HG02938 (cell line): ENCODE data around the gene HTRA3.

Experiments used
- ATAC-seq: cut with Tn5 transposase; IDR thresholded peaks from one replicate; pipeline ENCODE4 v1.9.1; 2021; ENCODE audit warnings: mild to moderate bottlenecking, moderate library complexity; ENCODE audit not compliant: unreplicated experiment

The HTRA3 gene

GRCh38 chr4:8245884-8246833, 23.4 kb upstream of the HTRA3 start:
- ATAC-seq, result no peak

- no peak for ATAC-seq
Observed at GRCh38 chr4:8247047-8247930, 22.3 kb upstream of the HTRA3 start.

DNA sequence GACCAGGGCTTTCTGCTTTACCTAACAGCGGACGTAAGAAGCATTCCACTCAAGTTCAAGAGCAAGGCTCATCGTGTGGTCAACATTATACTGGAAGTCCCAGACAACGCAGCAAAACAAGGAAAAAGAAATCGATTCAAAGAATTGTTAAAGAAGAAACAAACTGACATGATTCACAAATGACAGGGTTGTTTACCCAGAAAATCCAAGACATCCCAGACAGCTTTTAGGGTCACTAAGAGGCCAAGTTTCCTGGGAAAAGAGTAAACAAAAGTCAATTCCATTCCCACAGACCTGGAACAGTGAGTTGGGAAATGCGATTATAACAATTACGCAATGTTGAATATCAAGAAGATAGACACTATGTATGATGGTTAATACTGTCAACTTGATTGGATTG, 21.5 kb upstream of the HTRA3 start:
- no peak for ATAC-seq

DNA sequence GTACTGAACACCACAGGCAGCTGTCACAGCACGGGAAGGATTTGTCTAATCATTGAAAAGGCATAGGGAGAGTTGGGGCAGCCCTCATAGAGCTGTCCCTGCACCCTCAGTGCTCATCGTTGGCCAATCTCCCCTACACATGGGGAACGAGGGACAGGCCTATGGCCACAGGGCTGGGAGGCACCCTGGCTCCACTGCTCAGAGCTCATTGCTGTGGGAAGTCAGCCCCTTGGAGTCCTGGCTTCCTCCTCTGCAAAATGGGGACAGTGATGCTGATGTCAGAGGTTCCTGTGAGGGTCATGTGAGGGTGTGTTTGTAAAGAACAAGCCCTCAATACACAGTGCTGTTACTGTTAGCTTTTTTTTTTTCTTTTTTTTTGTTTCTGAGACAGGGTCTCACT, 19.3 kb upstream of the HTRA3 start:
- ATAC-seq, result no peak

- no peak for ATAC-seq
Observed at GRCh38 chr4:8250637-8251036, 18.9 kb upstream of the HTRA3 start.

GRCh38 chr4:8251110-8251883, 18.3 kb upstream of the HTRA3 start:
- ATAC-seq, result no peak

DNA sequence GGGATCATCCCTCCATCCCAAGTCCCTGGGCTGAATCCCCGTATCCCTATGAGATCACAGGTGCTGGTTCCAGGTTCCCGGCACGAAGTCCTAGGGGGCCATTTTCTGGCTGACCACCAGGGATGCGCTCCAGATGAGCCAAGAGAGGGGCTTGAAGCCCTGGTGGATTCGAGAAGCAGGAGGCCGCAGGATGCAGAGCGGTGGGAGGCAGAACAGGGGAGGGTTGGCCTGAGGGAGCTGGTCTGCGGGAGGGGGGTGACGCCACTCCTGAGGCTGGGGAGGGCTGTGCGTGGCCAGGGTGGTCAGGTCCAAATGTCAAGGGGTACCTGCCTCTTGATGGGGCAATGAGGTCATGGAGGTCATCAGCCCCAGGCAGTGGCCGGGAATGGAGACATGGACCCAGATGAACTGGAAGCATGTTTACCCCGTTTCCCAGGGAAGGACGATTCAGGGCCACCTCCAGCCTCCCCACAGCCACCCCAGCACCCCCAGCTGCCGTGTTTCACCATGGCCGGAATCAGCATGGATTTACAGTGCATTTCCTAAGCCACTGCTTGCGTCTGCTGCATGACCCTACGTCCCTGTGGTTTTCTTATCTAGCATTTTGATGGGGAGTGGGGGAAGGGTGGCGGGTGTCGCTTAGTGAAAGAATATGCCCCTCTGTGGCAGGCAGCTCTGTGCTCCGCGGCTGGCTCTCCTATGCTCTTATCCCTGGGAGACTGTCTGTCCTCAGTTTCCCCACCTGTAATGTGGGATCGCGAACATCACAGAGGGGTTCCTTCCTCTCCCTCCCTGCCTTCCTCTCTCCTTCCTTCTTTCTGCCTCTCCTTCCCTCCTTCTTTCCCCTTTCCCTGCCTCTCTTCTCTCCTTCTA, 17.0 kb upstream of the HTRA3 start:
- ATAC-seq, result no peak

DNA sequence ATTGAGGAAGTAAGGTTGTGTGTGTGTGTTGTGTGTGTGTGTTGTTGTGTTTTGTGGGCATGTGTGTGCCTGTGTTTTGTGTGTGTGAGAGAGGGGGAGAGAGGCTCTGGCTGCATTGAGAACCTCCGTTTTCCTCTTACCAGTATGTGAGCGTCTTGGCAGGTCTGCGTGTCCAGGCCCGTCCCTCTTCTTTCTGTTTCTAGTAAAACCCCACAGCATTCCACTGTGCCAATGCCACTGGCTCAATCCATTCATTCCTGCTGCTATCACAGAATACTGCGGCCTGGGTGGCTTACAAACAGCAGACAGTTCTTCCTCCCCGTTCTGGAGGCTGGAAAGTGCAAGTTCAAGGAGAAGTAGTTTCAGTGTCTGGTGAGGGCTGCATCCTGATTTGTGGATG, 15.5 kb upstream of the HTRA3 start:
- no peak for ATAC-seq

DNA sequence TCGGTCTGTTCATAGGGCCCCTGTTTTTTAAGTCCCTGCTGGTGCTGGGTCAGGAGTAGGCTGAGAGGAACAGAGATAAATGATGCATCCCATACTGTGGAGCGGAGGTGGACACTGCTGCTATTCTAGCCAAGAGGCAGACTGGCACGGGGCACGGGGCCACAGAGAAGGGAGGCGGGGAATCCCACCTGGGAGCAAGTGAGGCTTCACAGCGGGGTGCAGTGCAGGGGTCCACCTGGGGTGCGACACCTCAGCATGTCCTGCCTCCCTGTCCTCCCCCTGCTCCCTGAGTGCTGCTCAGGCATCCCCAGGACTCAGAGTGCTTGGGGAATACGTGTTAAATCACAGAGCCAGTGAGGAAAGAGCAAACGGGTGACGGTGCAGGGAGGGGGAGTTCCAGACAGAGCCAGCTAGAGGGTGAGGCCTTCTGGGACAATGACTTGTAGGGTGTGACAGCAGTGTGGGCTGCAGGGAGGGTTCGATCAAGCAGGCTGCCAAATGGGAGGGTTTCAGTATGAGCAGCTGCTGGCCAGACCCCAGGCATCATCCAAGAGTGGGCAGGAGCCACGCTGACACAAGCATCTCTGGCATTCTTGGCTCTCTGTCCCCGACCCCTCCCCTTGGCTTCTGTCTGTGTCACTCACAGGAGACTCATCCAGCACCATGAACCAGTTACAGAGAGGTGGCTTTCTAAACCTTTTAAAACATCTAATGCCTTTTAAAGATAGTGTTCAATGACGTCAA, 13.7 kb upstream of the HTRA3 start:
- ATAC-seq, result no peak

DNA sequence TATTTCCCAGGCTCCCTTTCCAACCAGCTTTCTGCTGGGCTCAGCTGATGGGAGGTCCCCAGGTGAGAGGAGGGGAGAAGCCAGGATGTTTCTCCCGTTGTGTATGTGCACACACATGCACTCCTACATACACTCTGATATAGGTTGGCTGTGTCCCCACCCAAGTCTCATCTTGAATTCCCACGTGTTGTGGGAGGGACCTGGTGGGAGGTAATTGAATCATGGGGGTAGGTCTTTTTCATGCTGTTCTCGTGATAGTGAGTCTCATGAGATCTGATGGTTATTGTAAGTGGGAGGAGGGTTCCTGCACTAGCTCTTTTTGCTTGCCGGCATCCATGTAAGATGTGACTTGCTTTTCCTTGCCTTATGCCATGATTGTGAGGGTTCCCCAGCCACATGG, 11.7 kb upstream of the HTRA3 start:
- ATAC-seq, result no peak

DNA sequence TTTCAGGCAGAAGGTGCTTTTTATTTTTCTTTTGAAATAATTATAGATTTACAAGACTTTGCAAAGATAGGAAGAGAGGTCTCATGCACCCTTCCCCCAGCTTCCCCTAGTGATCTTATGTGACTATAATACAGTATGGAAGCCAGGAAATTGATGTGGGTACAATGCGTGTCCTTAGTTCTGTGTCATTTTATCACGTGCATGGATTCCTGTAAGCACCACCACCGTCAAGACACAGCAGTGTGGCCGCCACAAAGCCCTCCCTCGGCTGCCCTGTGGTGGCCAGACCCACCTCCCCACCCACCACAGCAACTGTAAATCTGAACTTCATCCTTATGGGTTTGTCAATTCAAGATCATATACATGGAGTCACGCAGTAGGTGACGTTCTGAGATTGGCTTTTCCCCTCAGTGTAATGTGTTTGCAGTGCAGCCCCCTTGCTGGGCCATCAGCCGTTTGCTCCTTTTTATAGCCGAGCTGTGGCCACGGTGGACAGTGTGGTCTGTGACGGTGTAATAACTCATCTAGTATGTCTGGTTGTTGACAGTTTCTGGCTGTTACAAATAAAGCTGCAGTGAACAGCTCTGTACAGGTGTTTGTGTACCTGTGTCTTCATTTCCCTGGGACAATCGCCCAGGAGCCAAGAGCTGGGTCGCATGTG, 10.9 kb upstream of the HTRA3 start:
- no peak for ATAC-seq

- no peak for ATAC-seq
Observed at GRCh38 chr4:8259743-8260430, 9.7 kb upstream of the HTRA3 start.

- no peak for ATAC-seq
Observed at GRCh38 chr4:8260656-8261111, 8.9 kb upstream of the HTRA3 start.

DNA sequence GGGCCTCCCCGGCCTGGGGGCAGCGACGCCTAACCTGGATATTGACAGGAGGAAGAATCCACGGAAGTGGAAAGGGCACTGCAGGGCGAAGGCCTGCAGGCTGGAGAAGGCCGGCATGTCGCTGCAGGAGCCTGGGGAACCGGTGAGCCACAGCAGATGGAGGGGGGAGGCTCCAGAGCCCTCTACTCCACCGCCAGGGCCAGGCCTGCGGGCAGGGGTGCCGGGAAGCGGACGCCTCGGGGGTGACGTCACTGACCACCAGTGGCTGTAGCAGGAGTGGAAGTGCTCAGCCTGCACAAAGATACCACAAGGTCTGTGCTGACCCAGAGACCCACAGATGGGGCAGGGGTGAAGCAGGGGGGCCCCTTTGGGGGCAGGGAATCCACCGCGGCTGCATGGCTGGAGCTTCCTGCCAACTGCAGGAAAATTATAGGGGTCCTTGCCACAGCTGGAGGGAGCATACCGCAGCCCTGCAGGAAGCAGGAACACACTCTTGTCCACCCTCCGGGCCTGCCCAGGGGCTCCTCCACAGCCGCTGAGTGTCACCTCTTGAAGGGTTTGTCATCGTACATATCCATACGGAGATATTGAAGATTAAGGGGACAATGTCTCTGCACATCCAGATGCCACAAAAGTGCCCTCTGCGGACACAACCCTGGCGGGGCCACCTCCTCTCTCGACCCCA, 7.6 kb upstream of the HTRA3 start:
- ATAC-seq, result no peak

- no peak for ATAC-seq
Observed at GRCh38 chr4:8262637-8263322, 6.8 kb upstream of the HTRA3 start.

DNA sequence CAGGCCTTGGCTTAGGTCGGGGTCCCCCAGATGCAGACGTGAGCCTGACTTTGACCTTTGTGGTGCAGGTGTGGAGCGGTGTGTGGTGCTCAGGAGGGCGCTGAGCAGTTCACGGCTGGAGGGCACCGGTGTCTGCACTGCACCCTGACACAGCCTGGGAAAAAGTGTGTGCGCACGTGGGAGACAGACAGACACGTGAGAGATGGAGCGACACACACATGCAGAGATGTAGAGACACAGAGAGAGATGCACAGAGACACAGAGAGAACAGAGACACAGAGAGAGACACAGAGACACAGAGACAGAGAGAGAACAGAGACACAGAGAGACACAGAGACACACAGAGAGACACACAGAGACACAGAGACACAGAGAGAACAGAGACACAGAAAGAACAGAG, 6.2 kb upstream of the HTRA3 start:
- no peak for ATAC-seq

DNA sequence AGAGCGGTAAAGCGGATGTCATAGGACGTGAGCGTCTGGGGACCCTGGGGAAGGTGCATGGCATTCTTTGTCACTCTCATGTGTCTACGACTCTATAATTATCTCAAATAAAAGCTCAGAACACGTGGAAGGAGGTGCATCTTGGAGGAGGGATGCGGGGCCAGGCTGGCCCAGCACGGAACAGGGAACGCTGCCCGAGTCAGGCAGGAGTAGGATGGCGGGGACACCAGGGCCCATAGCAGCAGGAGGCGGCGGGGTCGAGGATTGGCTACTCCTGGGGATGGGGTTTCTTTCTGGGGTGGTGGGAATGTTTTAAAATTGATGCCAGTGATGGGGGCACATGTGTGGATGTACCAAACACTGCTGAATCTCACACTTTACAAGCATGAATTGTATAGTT, 5.4 kb upstream of the HTRA3 start:
- ATAC-seq, result no peak
